Urinary bladder (tissue), 4 donors: ENCODE results near the gene USP20. TPM values are rescaled to one million over a fixed set of nuclear protein-coding genes. Genes with fewer than 3 reads are reported as not detected.

Experiments
- DNase-seq: peaks from one replicate; pipeline ENCODE4 v3.0.0-alpha.2; 2015; ENCODE audit errors: extremely low spot score
- H3K27ac ChIP-seq: one replicate; pipeline ENCODE4 v1.5.1; 2013; ENCODE audit warnings: low read depth, mild to moderate bottlenecking, moderate library complexity
- H3K36me3 ChIP-seq: one replicate; pipeline ENCODE4 v1.6.1; 2013; ENCODE audit warnings: mild to moderate bottlenecking, moderate library complexity; ENCODE audit not compliant: insufficient read depth
- H3K4me1 ChIP-seq: one replicate; pipeline ENCODE4 v1.6.1; 2013; ENCODE audit warnings: mild to moderate bottlenecking, moderate library complexity; ENCODE audit not compliant: insufficient read depth
- H3K4me3 ChIP-seq: one replicate; pipeline ENCODE4 v1.5.1; 2013; ENCODE audit warnings: low read depth, low read length
- WGBS: extraction: QIAGEN DNeasy Blood & Tissue Kit; methylation state at CpG from one replicate; pipeline ENCODE4 v1.1.7; 2013; 5-methylcytosine and 5-hydroxymethylcytosine counted together
- polyA plus RNA-seq: library from polyadenylated mRNA; stranded (reverse); fragments of 200-250 nt; gene quantifications from one replicate; pipeline ENCODE4 v1.2.3, GENCODE V29; 2013
- total RNA-seq: library from RNA; depleted of rRNA; stranded (reverse); fragments of >200 nt; gene quantifications from one replicate; pipeline ENCODE4 v1.2.3, GENCODE V29; 2014
- donor health status: healthy with polysubstance abuse.
- donor health status: healthy.

The USP20 gene
- total and polyA plus RNA-seq, 2 donors: 7.7 to 38.7 TPM

- Histone ChIP-seq H3K4me1 (no peaks in the 10 kb centered on the region), H3K27ac (no peak overlapping the region), H3K36me3 (peaks cover 3% of the 10 kb centered on the region), H3K4me3 (no peak overlapping the region)
- WGBS: 88% methylated on average over 48 of the region's 48 CpGs
- no peak for DNase-seq
Measured at GRCh38 chr9:129868023-129868871, 33.0 kb downstream of the USP20 start.

GRCh38 chr9:129868872-129869486 is 33.7 kb downstream of the USP20 start:
- Histone ChIP-seq H3K4me3 (no peak overlapping the region), H3K36me3 (peaks cover 3% of the 10 kb centered on the region), H3K4me1 (no peaks in the 10 kb centered on the region), H3K27ac (no peak overlapping the region)
- 83% methylated on average over 28 of the region's 28 CpGs for WGBS
- DNase-seq: no peak

GRCh38 chr9:129869585-129870501 is 34.6 kb downstream of the USP20 start:
- H3K4me3 ChIP-seq: no peak overlapping the region
- no peak for DNase-seq
- 91% methylated on average over 24 of the region's 24 CpGs for WGBS
- H3K4me1 ChIP-seq: no peaks in the 10 kb centered on the region
- H3K36me3 ChIP-seq: peaks cover 3% of the 10 kb centered on the region
- no peak overlapping the region for H3K27ac ChIP-seq

- Histone ChIP-seq H3K4me3 (no peak overlapping the region), H3K27ac (no peak overlapping the region), H3K36me3 (peaks cover 2% of the 10 kb centered on the region), H3K4me1 (no peaks in the 10 kb centered on the region)
- DNase-seq: no peak
- 92% methylated on average over 11 of the region's 11 CpGs for WGBS
Measured at GRCh38 chr9:129871046-129871445, 35.8 kb downstream of the USP20 start.

GRCh38 chr9:129873563-129874190 is 38.4 kb downstream of the USP20 start:
- 81% methylated on average over 16 of the region's 16 CpGs for WGBS
- Histone ChIP-seq H3K27ac (no peak overlapping the region), H3K4me3 (no peak overlapping the region), H3K36me3 (peaks cover 2% of the 10 kb centered on the region), H3K4me1 (no peaks in the 10 kb centered on the region)
- DNase-seq: no peak

- no peaks in the 10 kb centered on the region for H3K4me1 ChIP-seq
- H3K36me3 ChIP-seq: peaks cover 2% of the 10 kb centered on the region
- H3K27ac ChIP-seq: no peak overlapping the region
- WGBS: 88% methylated on average over 38 of the region's 38 CpGs
- H3K4me3 ChIP-seq: no peak overlapping the region
- no peak for DNase-seq
Measured at GRCh38 chr9:129874261-129875101, 39.2 kb downstream of the USP20 start.

DNA sequence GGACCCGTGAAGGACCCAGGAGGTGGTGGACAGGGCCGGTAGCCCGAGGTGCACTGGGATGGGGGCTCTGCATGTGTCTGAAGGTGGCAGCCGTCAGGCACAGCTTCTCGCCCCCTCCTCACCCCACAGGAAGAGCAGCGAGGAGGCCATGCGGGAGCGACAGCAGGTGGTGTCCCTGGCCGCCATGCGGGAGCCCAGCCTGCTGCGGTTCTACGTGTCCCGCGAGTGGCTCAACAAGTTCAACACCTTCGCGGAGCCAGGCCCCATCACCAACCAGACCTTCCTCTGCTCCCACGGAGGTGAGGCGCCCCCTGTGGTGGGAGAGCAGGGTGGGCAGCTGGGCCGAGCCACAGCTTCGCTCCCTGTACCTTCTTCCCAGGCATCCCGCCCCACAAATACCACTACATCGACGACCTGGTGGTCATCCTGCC is 39.9 kb downstream of the USP20 start:
- WGBS: 89% methylated on average over 23 of the region's 23 CpGs
- Histone ChIP-seq H3K27ac (no peak overlapping the region), H3K36me3 (peaks cover 6% of the 10 kb centered on the region)

DNA sequence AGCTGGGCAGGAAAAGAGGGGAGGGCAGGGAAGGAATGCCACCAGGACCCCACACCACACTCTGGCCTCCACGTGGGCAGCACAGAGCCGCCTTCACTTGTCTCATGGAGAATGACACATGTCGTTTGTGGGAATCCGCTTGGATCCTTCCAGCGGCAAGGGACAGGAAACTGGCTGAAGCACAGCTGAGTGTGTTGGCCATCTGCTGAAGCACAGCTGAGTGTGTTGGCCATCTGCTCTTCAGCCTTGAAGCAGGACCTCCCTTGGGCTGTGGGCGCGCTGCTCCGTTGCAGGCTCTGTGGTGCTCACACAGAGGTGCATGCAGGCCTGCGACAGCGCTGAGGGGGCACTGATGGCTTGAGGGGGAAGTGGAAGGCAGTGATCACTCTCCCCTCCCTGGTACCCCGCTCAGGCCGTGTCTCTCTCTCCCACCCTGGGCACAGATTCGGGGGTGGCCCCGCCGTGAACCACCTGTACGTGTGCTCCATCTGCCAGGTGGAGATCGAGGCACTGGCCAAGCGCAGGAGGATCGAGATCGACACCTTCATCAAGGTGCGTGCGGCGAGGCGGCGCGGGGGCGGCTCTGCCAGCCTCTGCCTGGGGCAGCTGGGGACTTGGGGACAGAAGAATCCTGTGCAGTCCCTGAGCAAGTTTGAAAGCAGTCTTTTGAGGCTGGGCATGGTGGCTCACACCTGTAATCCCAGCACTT is 40.6 kb downstream of the USP20 start:
- no peak for DNase-seq
- no peak overlapping the region for H3K4me3 ChIP-seq
- H3K36me3 ChIP-seq: peaks cover 10% of the 10 kb centered on the region
- H3K27ac ChIP-seq: no peak overlapping the region
- H3K4me1 ChIP-seq: no peaks in the 10 kb centered on the region
- 94% methylated on average over 27 of the region's 27 CpGs for WGBS

More for the DNA sequence above, 39.9 kb downstream of the USP20 start:
- Histone ChIP-seq H3K4me3 (no peak overlapping the region), H3K4me1 (no peaks in the 10 kb centered on the region)
- no peak for DNase-seq

DNA sequence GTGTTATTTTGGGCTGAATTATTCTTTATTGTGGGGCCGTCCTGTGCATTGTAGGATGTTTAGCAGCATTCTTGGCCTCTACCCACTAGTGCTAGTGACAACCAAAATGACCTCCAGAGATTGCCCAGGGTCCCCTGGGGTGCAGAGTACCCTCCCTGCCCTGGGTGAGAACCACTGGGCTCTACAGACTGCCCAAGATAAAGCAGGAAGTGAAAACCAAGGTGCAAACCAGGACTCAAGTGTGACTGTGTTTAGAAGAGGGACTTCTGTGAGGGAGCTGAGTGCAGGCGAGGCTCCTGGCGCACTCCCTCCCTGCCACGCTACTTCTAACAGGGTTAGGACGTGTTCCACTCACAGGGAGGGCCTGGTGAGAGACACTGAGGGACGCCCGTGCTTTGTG is 41.6 kb downstream of the USP20 start:
- Histone ChIP-seq H3K36me3 (peaks cover 11% of the 10 kb centered on the region), H3K27ac (no peak overlapping the region), H3K4me3 (no peak overlapping the region), H3K4me1 (no peaks in the 10 kb centered on the region)
- 94% methylated on average over 7 of the region's 7 CpGs for WGBS
- DNase-seq: no peak

GRCh38 chr9:129878291-129878690 is 43.0 kb downstream of the USP20 start:
- DNase-seq: no peak
- H3K27ac ChIP-seq: no peak overlapping the region
- H3K36me3 ChIP-seq: peaks cover 13% of the 10 kb centered on the region
- no peaks in the 10 kb centered on the region for H3K4me1 ChIP-seq
- WGBS: 91% methylated on average over 11 of the region's 11 CpGs
- H3K4me3 ChIP-seq: no peak overlapping the region

DNA sequence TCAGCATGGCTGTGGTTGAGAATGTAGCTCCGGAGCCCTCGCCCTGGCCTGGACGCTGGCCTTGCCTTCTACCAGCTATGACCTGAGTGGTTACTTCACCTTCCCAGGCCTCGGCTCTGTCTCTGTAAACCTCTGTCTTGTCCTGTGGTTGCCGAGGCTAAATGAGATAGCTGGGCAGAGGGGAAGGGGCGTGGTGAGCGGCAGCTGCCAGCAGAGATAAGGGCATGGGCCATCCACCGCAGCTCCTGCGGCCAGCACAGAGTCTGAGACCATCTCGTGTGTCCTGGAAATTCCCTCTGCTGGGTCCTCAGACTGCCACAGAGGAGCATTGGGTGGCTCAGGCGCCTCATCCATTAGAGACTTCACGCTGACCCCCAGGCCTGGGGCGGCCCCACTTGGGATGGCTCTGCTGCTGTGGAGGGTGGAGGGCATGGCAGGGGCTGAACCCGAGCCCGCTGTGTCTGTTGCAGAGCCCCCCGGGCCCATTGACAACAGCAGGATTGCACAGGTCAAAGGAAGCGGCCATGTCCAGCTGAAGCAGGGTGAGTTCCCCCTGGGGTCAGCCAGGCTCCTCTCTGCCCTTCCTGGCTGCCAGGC is 43.9 kb downstream of the USP20 start:
- DNase-seq: no peak
- WGBS: 83% methylated on average over 17 of the region's 17 CpGs
- no peak overlapping the region for H3K4me3 ChIP-seq
- H3K4me1 ChIP-seq: no peaks in the 10 kb centered on the region
- no peak overlapping the region for H3K27ac ChIP-seq
- H3K36me3 ChIP-seq: peaks cover 13% of the 10 kb centered on the region
